K562 (cell line): Measurements from ENCODE around the gene DCST1. TPM values are rescaled to one million over a fixed set of nuclear protein-coding genes. Genes with fewer than 3 reads are reported as not detected.

Experiments used
- CREM ChIP-seq: IDR thresholded peaks from 2 replicates; pipeline ENCODE4 v1.6.1; 2014; ENCODE audit warnings: antibody characterized with exemption, low read depth
- E2F4 ChIP-seq: sonication (generic); formaldehyde crosslinking; IDR thresholded peaks from 2 replicates; pipeline ENCODE4 v1.8.0; 2022; ENCODE audit warnings: mild to moderate bottlenecking, low read depth, missing genetic modification reagents
- JUNB ChIP-seq: fragments of 450-650 bp; formaldehyde crosslinking; conservative IDR thresholded peaks from 2 replicates; pipeline ENCODE4 v1.4.0; 2020; ENCODE audit warnings: mild to moderate bottlenecking
- NCOR1 ChIP-seq: fragments of 450-650 bp; IDR thresholded peaks from 2 replicates; pipeline ENCODE4 v1.6.1; 2016; ENCODE audit warnings: mild to moderate bottlenecking, moderate library complexity
- NONO ChIP-seq, 2 experiments: fragments of 200-400 bp in 1 of 2; fragments of 450-650 bp in 1 of 2; formaldehyde crosslinking in 1 of 2; IDR thresholded peaks; 2 replicates each; pipeline ENCODE4 v1.6.1; 2017; ENCODE audit warnings: low read depth in 2 of 2, mild to moderate bottlenecking in 2 of 2, moderate library complexity in 2 of 2, low read length in 1 of 2
- PRPF4 ChIP-seq: fragments of 200-400 bp; formaldehyde crosslinking; IDR thresholded peaks from one replicate; pipeline ENCODE4 v1.6.1; 2017; ENCODE audit warnings: low read length, low read depth, mild to moderate bottlenecking; ENCODE audit not compliant: insufficient read depth, poor library complexity, severe bottlenecking
- RAD21 ChIP-seq, 2 experiments: fragments of 250-450 bp in 1 of 2; fragments of 450-650 bp in 1 of 2; sonication (Bioruptor Pico) in 1 of 2; formaldehyde crosslinking in 1 of 2; IDR thresholded peaks in 1 of 2; conservative IDR thresholded peaks in 1 of 2; 2 replicates each; pipeline versions ENCODE4 v1.4.0 to v1.8.0; 2020 to 2022; ENCODE audit warnings: mild to moderate bottlenecking in 2 of 2, moderate library complexity in 1 of 2
- SIN3B ChIP-seq: fragments of 450-650 bp; IDR thresholded peaks from 2 replicates; pipeline ENCODE4 v1.6.1; 2017; ENCODE audit warnings: low read depth, mild to moderate bottlenecking, moderate library complexity
- THRA ChIP-seq: fragments of 450-650 bp; IDR thresholded peaks from 2 replicates; pipeline ENCODE4 v1.6.1; 2017; ENCODE audit warnings: mild to moderate bottlenecking, moderate library complexity
- ZBTB34 ChIP-seq: fragments of 250-450 bp; sonication (Bioruptor Pico); IDR thresholded peaks from 2 replicates; pipeline ENCODE4 v1.8.0; 2021; ENCODE audit warnings: mild to moderate bottlenecking, moderate library complexity
- ZNF282 ChIP-seq: sonication (generic); formaldehyde crosslinking; IDR thresholded peaks from 2 replicates; pipeline ENCODE4 v1.8.1; 2023; ENCODE audit warnings: missing genetic modification reagents
- ZNF644 ChIP-seq: fragments of 200-800 bp; sonication (Bioruptor generic); IDR thresholded peaks from 2 replicates; pipeline ENCODE4 v1.6.1; 2016; ENCODE audit warnings: low read depth, missing genetic modification characterization, missing compliant biosample characterization
- ZNF785 ChIP-seq: fragments of 250-450 bp; sonication (Bioruptor Pico); IDR thresholded peaks from 2 replicates; pipeline ENCODE4 v1.4.0; 2020; ENCODE audit warnings: mild to moderate bottlenecking
- polyA plus RNA-seq, 8 experiments: library from polyadenylated mRNA; depleted of rRNA in 4 of 8; stranded (reverse) in 5 of 8; unstranded in 3 of 8; fragments of >200 nt; fragmentation: Nextera tagmentation in 2 of 8; fragmentation: Illumina TruSeq in 1 of 8; extraction: Ambion mirVana in 2 of 8; extraction: Trizol in 1 of 8; gene quantifications; 2 replicates each; pipeline versions ENCODE4 v1.2.1 to v1.2.3, GENCODE V29; 2011 to 2014; ENCODE audit warnings: inconsistent platforms in 1 of 8, missing spikeins in 1 of 8
- total RNA-seq, 7 experiments: library from RNA; depleted of rRNA in 6 of 7; stranded (reverse); fragments of >200 nt in 6 of 7; fragmentation: Illumina TruSeq in 2 of 7; extraction: Trizol in 2 of 7; gene quantifications; 2 replicates each; pipeline versions ENCODE4 v1.2.1 to v1.2.3, GENCODE V29; 2011 to 2021; ENCODE audit warnings: low replicate concordance in 1 of 7

Gene DCST1
- total and polyA plus RNA-seq, 9 of the 15 experiments (the other 6 are each of a cell fraction or from before 2014, with no cell fraction given), result not detected

GRCh38 chr1:155086856-155087535 lies 53.4 kb downstream of the DCST1 start (continued):
- no peak for TF ChIP-seq ZBTB34
- TF ChIP-seq PRPF4, result no peak
- no peak for TF ChIP-seq ZNF785 (CRISPR knock-in tag)
- TF ChIP-seq SIN3B, result no peak
- no peak for TF ChIP-seq CREM
- no peak for TF ChIP-seq NCOR1
- no peak for TF ChIP-seq JUNB (CRISPR knock-in tag)
- TF ChIP-seq ZNF644 (tag), result no peak
- no peak for TF ChIP-seq NONO (IDR thresholded peaks at IDR 0.05; ENCODE audit: low read depth in 2 of 2, low read length in 1 of 2)
- TF ChIP-seq E2F4 (CRISPR knock-in tag), result no peak
- TF ChIP-seq RAD21 (CRISPR knock-in tag; conservative IDR thresholded peaks at IDR 0.05 in 1 of 2, IDR thresholded peaks at IDR 0.05 in 1 of 2), result peak in 1 of 2 experiments; percentile 18; a peak in 1 of 4 replicates
- no peak for TF ChIP-seq ZNF282
- no peak for TF ChIP-seq THRA
